ENCODE data around the gene CD58. TPM values are rescaled to one million over a fixed set of nuclear protein-coding genes. Genes with fewer than 3 reads are reported as not detected.

CD58 gene
- total RNA-seq, 4 donors from 2014 or later: 1.8 to 48.7 (median 32.7) TPM

DNA sequence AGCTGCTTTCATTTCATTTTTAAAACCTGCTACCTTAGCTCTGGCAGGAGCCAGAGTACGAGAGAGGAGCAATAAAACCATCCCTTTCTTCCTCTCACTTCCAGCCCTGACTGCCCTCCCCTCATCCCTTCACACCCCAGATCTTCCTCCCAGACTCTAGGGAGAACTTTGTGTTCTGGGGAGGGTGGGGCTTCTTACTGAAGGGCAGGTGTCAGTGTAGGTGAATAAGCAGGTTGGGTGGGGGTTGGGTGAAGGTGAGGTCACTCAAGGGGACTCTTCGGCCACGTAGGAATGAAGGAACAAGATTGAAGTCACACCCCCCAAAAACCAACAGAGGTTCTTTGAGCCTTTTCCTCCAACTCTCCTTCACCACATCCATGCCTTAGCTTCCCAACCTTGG lies 88.9 kb downstream of the CD58 start:
- Histone ChIP-seq H3K27me3 (no peaks in the 10 kb centered on the region), H3K9me3 (no peaks in the 10 kb centered on the region), H3K27ac (peak overlapping the region; percentile 77 to 82 (median 80)), H3K4me1 (peaks cover 3 to 73% (median 48%) of the 10 kb centered on the region in 4 donors), H3K4me3 (no peak overlapping the region), H3K36me3 (no peaks in the 10 kb centered on the region)
- TF ChIP-seq, protein P1, sequence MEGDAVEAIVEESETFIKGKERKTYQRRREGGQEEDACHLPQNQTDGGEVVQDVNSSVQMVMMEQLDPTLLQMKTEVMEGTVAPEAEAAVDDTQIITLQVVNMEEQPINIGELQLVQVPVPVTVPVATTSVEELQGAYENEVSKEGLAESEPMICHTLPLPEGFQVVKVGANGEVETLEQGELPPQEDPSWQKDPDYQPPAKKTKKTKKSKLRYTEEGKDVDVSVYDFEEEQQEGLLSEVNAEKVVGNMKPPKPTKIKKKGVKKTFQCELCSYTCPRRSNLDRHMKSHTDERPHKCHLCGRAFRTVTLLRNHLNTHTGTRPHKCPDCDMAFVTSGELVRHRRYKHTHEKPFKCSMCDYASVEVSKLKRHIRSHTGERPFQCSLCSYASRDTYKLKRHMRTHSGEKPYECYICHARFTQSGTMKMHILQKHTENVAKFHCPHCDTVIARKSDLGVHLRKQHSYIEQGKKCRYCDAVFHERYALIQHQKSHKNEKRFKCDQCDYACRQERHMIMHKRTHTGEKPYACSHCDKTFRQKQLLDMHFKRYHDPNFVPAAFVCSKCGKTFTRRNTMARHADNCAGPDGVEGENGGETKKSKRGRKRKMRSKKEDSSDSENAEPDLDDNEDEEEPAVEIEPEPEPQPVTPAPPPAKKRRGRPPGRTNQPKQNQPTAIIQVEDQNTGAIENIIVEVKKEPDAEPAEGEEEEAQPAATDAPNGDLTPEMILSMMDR (IDR thresholded peaks at IDR 0.05): no peak
- TF ChIP-seq EP300 (IDR thresholded peaks at IDR 0.05; ENCODE audit: low read depth) (peak; percentile 83), POLR2AphosphoS5 (IDR thresholded peaks at IDR 0.05) (peak in 2 of 3 donors; percentile 67 to 73)
- in situ Hi-C loops (cut with MboI; ENCODE audit: low pct_ligation_motif_present in 1 of 4, low pct_unique_long_range_greater_than_20kb in 1 of 4, low sequenced_read_pairs in 3 of 4): loop anchor here (10.0 to 25.0 kb wide), 4 partner anchors 120 to 345 kb away; partner anchors contain the start of gene ATP1A1 (in 2 of the 4)
- DNase-seq: peak; percentile 79
- WGBS, 2 donors (ENCODE audit: low coverage in 1 of 2): 23 to 55% methylated on average over 1 to 3 of the region's 3 CpGs
- intact Hi-C loops (cut with DNase I; ENCODE audit: low total_unique reads): no loop called here

DNA sequence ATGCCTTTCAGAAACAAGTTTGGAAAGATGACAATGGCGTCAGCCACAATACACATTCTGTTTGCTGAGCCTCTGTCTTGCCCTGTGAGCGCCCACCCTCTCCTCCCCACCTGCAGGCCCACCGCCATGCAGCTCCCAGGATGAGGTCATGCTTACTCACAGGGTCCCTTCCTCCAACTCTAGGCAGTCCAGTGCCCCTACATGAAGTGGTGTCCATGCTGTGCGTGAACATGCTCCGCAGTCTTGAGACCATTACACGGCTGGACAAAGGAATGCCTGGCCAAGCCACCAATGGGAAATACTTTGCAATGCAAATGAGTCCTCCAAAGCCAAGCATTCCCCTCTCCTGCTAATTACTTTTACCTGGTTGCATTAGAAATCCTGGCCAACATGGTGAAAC lies 92.2 kb downstream of the CD58 start:
- Histone ChIP-seq H3K36me3 (no peaks in the 10 kb centered on the region), H3K4me1 (peaks cover 14 to 74% (median 53%) of the 10 kb centered on the region in 4 donors), H3K4me3 (no peak overlapping the region), H3K27ac (no peak overlapping the region), H3K9me3 (no peaks in the 10 kb centered on the region), H3K27me3 (no peaks in the 10 kb centered on the region)
- WGBS, 2 donors (ENCODE audit: low coverage in 1 of 2): 86 to 96% methylated on average over 1 to 6 of the region's 6 CpGs
- in situ Hi-C loops (cut with MboI; ENCODE audit: low pct_ligation_motif_present in 1 of 4, low pct_unique_long_range_greater_than_20kb in 1 of 4, low sequenced_read_pairs in 3 of 4) (loop anchor here in 2 of 4 donors (25.0 kb wide), 2 partner anchors 116 to 341 kb away; partner anchors contain the start of gene ATP1A1 (in 2 of the 2)), intact Hi-C loops (cut with DNase I; ENCODE audit: low total_unique reads) (no loop called here)
- no peak for TF ChIP-seq POLR2AphosphoS5 (IDR thresholded peaks at IDR 0.05)
- no peak for DNase-seq

DNA sequence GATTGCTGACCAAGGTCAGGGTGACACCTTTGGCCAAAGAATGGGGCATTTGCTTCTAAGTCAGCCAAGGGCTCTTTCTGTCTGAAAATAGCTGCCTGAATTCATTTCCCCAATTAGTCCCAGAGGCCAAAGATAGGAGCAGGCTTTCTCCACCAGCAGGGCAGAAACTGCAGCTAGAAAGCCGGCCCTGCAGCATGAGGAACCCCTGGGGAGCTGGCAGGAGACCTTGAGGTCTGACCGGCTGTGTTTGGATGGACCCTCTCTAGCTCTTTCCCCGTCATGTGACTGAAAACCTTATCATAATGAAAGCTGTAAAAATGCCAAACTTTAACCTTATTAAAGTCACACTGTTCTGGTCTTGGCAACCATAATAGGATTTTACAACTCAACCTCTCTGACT lies 93.4 kb downstream of the CD58 start:
- TF ChIP-seq, protein P1 (IDR thresholded peaks at IDR 0.05): no peak
- TF ChIP-seq POLR2AphosphoS5 (IDR thresholded peaks at IDR 0.05): no peak
- TF ChIP-seq POLR2A (IDR thresholded peaks at IDR 0.05): no peak
- no peak for TF ChIP-seq EP300 (IDR thresholded peaks at IDR 0.05; ENCODE audit: low read depth)
- intact Hi-C loops (cut with DNase I; ENCODE audit: low total_unique reads): no loop called here
- H3K4me1 ChIP-seq: peaks cover 14 to 70% (median 55%) of the 10 kb centered on the region in 4 donors
- H3K36me3 ChIP-seq: no peaks in the 10 kb centered on the region
- no peaks in the 10 kb centered on the region for H3K27me3 ChIP-seq
- 30 to 50% methylated on average over 2 to 3 of the region's 3 CpGs for WGBS, 2 donors (ENCODE audit: low coverage in 1 of 2)
- no peak overlapping the region for H3K4me3 ChIP-seq
- peak overlapping the region; percentile 83 to 87 (median 86) for H3K27ac ChIP-seq
- no peaks in the 10 kb centered on the region for H3K9me3 ChIP-seq
- in situ Hi-C loops (cut with MboI; ENCODE audit: low pct_ligation_motif_present in 1 of 4, low pct_unique_long_range_greater_than_20kb in 1 of 4, low sequenced_read_pairs in 3 of 4): loop anchor here in 2 of 4 donors (25.0 kb wide), 2 partner anchors 115 to 340 kb away; partner anchors contain the start of gene ATP1A1 (in 2 of the 2)
- no peak for DNase-seq

DNA sequence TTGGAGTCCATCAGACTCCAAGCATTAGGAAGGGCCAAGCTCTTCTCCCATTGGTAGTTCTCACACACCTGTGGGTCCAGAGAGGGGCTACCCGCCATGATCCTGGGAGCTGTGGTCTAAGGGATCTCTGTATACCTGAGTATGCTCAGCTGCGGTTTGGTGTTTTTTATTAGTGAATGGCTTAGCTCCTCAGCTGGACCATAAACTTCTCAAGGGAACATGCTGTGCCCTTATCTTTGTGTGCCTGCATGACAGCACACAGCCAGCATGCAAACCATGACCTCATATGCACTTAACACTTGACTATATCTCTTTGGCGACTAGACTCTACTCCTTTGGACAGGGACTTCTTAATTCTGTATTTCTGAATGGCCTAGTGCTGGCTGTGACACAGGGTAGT lies 94.5 kb downstream of the CD58 start:
- Histone ChIP-seq H3K27ac (peak overlapping the region; percentile 83 to 87 (median 86)), H3K4me1 (peaks cover 14 to 72% (median 53%) of the 10 kb centered on the region in 4 donors), H3K9me3 (no peaks in the 10 kb centered on the region), H3K4me3 (no peak overlapping the region), H3K27me3 (no peaks in the 10 kb centered on the region), H3K36me3 (no peaks in the 10 kb centered on the region)
- WGBS, 2 donors (ENCODE audit: low coverage in 1 of 2): 54 to 63% methylated on average over 1 to 3 of the region's 3 CpGs
- peak in 2 of 3 donors; percentile 75 to 82 for TF ChIP-seq POLR2AphosphoS5 (IDR thresholded peaks at IDR 0.05)
- TF ChIP-seq, protein P1 (IDR thresholded peaks at IDR 0.05): no peak
- peak; percentile 91 for TF ChIP-seq EP300 (IDR thresholded peaks at IDR 0.05; ENCODE audit: low read depth)
- peak; percentile 57 for DNase-seq
- intact Hi-C loops (cut with DNase I; ENCODE audit: low total_unique reads): no loop called here
- in situ Hi-C loops (cut with MboI; ENCODE audit: low pct_ligation_motif_present in 1 of 4, low pct_unique_long_range_greater_than_20kb in 1 of 4, low sequenced_read_pairs in 3 of 4): loop anchor here in 2 of 4 donors (25.0 kb wide), 2 partner anchors 114 to 339 kb away; partner anchors contain the start of gene ATP1A1 (in 2 of the 2)

Data from transverse colon (tissue), 4 donors.